HepG2 (cell line): ENCODE measurements around the gene MLYCD. TPM values are rescaled to one million over a fixed set of nuclear protein-coding genes. Genes with fewer than 3 reads are reported as not detected.

Experiments
- ATAC-seq: fragments of 200-7000 bp; cut with Tn5 transposase; 3 replicates; pipeline ENCODE4 v1.9.1; 2020; ENCODE audit warnings: mild to moderate bottlenecking, moderate library complexity
- BruUV-seq: library from RNA; stranded (reverse); fragments of 400-500 nt; replicated peaks from 2 replicates; lab custom pipeline; 2021; lab: Mats Ljungman, UMichigan
- CTCF ChIA-PET: fragments of 300-600 bp; formaldehyde crosslinking; extraction: SDS; loops from one replicate; lab custom pipeline; 2021; ENCODE audit warnings: low total read pairs, inconsistent platforms, low intra/inter-chr PET ratio; lab: Yijun Ruan, JAX
- POLR2A ChIA-PET: fragments of 350-600 bp; sonication (Branson Sonifier 250); formaldehyde crosslinking; loops from one replicate; lab custom pipeline; 2020; ENCODE audit warnings: antibody characterized with exemption, inconsistent platforms; lab: Yijun Ruan, JAX
- DNase-seq: peaks from one replicate; pipeline ENCODE4 v3.0.0-alpha.2; 2015; ENCODE audit warnings: low spot score
- FAIRE-seq: peaks from 3 replicates; lab custom pipeline; 2011; peaks lifted over from hg19 to GRCh38; lab: Jason Lieb, UNC
- H2AFZ ChIP-seq: one replicate; pipeline ENCODE4 v1.6.1; 2011; ENCODE audit warnings: low read length, inconsistent platforms
- H3K27ac ChIP-seq: fragments of 300-600 bp; 3 replicates; pipeline ENCODE4 v1.8.0; 2011; ENCODE audit warnings: mixed run types, mild to moderate bottlenecking, mixed read lengths, low read length, inconsistent platforms; ENCODE audit not compliant: insufficient read depth; ENCODE audit errors: extremely low read length
- H3K27me3 ChIP-seq, 2 experiments: fragments of 200-600 bp in 1 of 2; 2 replicates in 1 of 2; 3 replicates in 1 of 2; pipeline versions ENCODE4 v1.6.0 to v1.8.0; 2011; ENCODE audit warnings: low read length in 2 of 2, mild to moderate bottlenecking in 2 of 2, moderate library complexity in 2 of 2, inconsistent platforms in 1 of 2; ENCODE audit not compliant: insufficient read depth in 2 of 2, control insufficient read depth in 1 of 2
- H3K36me3 ChIP-seq, 2 experiments: fragments of 200-600 bp in 1 of 2; replicated peaks in 1 of 2; 2 replicates in 1 of 2; 3 replicates in 1 of 2; pipeline versions ENCODE4 v1.5.1 to v1.8.0; 2011; ENCODE audit warnings: low read length in 2 of 2, inconsistent platforms in 1 of 2; ENCODE audit not compliant: insufficient read depth in 2 of 2, control insufficient read depth in 1 of 2
- H3K4me1 ChIP-seq: 2 replicates; pipeline ENCODE4 v1.5.1; 2012; ENCODE audit warnings: low read length, inconsistent platforms; ENCODE audit not compliant: insufficient read depth
- H3K4me2 ChIP-seq: 2 replicates; pipeline ENCODE4 v1.6.0; 2011; ENCODE audit warnings: low read depth, low read length, inconsistent platforms
- H3K4me3 ChIP-seq, 3 experiments: fragments of 200-600 bp in 1 of 3; sonication (generic), shearing (Covaris generic) in 1 of 3; replicated peaks in 1 of 3; 2 replicates each; pipeline ENCODE4 v1.5.1; 2011 to 2016; ENCODE audit warnings: low read length in 3 of 3, inconsistent platforms in 2 of 3, low read depth in 2 of 3, mild to moderate bottlenecking in 2 of 3, control low read depth in 1 of 3, mixed read lengths in 1 of 3; ENCODE audit not compliant: insufficient read depth in 1 of 3
- H3K79me2 ChIP-seq: one replicate; pipeline ENCODE4 v1.6.1; 2011; ENCODE audit warnings: low read length, inconsistent platforms; ENCODE audit not compliant: insufficient read depth
- H3K9ac ChIP-seq: 2 replicates; pipeline ENCODE4 v1.6.0; 2011; ENCODE audit warnings: mild to moderate bottlenecking, low read depth, low read length, inconsistent platforms; ENCODE audit not compliant: insufficient read depth
- H3K9me3 ChIP-seq: 2 replicates; pipeline ENCODE4 v1.5.1; 2012; ENCODE audit warnings: mild to moderate bottlenecking, low read length
- H4K20me1 ChIP-seq: 2 replicates; pipeline ENCODE4 v1.6.0; 2011; ENCODE audit warnings: inconsistent platforms, mild to moderate bottlenecking, low read length, moderate library complexity; ENCODE audit not compliant: insufficient read depth
- ATM ChIP-seq: fragments of 450-650 bp; IDR thresholded peaks from 2 replicates; pipeline ENCODE4 v1.7.1; 2017; ENCODE audit warnings: mild to moderate bottlenecking, borderline replicate concordance
- CBX1 ChIP-seq: IDR thresholded peaks from one replicate; pipeline ENCODE4 v1.6.1; 2016; ENCODE audit warnings: antibody characterized with exemption, low read depth
- FIP1L1 ChIP-seq: fragments of 200-400 bp; formaldehyde crosslinking; IDR thresholded peaks from 2 replicates; pipeline ENCODE4 v1.6.1; 2018; ENCODE audit warnings: low read depth, mild to moderate bottlenecking, low read length, moderate library complexity, borderline replicate concordance; ENCODE audit not compliant: insufficient read depth
- GABPA ChIP-seq, 2 experiments: IDR thresholded peaks; 2 replicates each; pipeline ENCODE4 v1.6.1; 2011 to 2016; ENCODE audit warnings: low read depth in 2 of 2, low read length in 1 of 2, missing biosample characterization in 1 of 2, missing genetic modification characterization in 1 of 2
- GTF2F1 ChIP-seq: fragments of 150-350 bp; IDR thresholded peaks from 2 replicates; pipeline ENCODE4 v1.6.1; 2014; ENCODE audit warnings: low read length
- HNF4A ChIP-seq: sonication (generic); formaldehyde crosslinking; IDR thresholded peaks from 2 replicates; pipeline ENCODE4 v1.4.0; 2020; ENCODE audit warnings: missing genetic modification reagents
- HOXA5 ChIP-seq: sonication (generic); formaldehyde crosslinking; IDR thresholded peaks from 2 replicates; pipeline ENCODE4 v1.4.0; 2020; ENCODE audit warnings: missing genetic modification reagents
- IRX3 ChIP-seq: sonication (generic); formaldehyde crosslinking; IDR thresholded peaks from 2 replicates; pipeline ENCODE4 v1.8.1; 2023; ENCODE audit warnings: mild to moderate bottlenecking, low read depth, missing genetic modification reagents, borderline replicate concordance
- ISL2 ChIP-seq: sonication (generic); formaldehyde crosslinking; IDR thresholded peaks from 2 replicates; pipeline ENCODE4 v1.5.0; 2020; ENCODE audit warnings: missing genetic modification reagents
- JARID2 ChIP-seq: sonication (generic); formaldehyde crosslinking; IDR thresholded peaks from 2 replicates; pipeline ENCODE4 v1.8.1; 2023; ENCODE audit warnings: missing genetic modification reagents, inconsistent platforms; ENCODE audit not compliant: insufficient replicate concordance
- MTA3 ChIP-seq: sonication (generic); formaldehyde crosslinking; IDR thresholded peaks from 2 replicates; pipeline ENCODE4 v1.4.0; 2020; ENCODE audit warnings: missing genetic modification reagents
- MZF1 ChIP-seq: sonication (generic); formaldehyde crosslinking; IDR thresholded peaks from 2 replicates; pipeline ENCODE4 v1.8.1; 2023; ENCODE audit warnings: mild to moderate bottlenecking, missing genetic modification reagents, borderline replicate concordance
- NFYB ChIP-seq: sonication (generic); formaldehyde crosslinking; IDR thresholded peaks from 2 replicates; pipeline ENCODE4 v1.4.0; 2020; ENCODE audit warnings: missing genetic modification reagents
- ZNF205 ChIP-seq: IDR thresholded peaks from 2 replicates; pipeline ENCODE4 v1.6.1; 2018; ENCODE audit warnings: missing biosample characterization, missing genetic modification reagents
- ZNF230 ChIP-seq: sonication (generic); formaldehyde crosslinking; IDR thresholded peaks from 2 replicates; pipeline ENCODE4 v1.4.0; 2020; ENCODE audit warnings: mild to moderate bottlenecking, missing genetic modification reagents
- ZNF234 ChIP-seq: sonication (generic); formaldehyde crosslinking; conservative IDR thresholded peaks from 2 replicates; pipeline ENCODE4 v1.5.1; 2020; ENCODE audit warnings: mild to moderate bottlenecking, missing genetic modification reagents
- ZNF484 ChIP-seq: sonication (generic); formaldehyde crosslinking; IDR thresholded peaks from 2 replicates; pipeline ENCODE4 v1.5.1; 2020; ENCODE audit warnings: mild to moderate bottlenecking, low read depth, missing genetic modification reagents, borderline replicate concordance
- ZNF574 ChIP-seq: sonication (generic); formaldehyde crosslinking; IDR thresholded peaks from 2 replicates; pipeline ENCODE4 v1.4.0; 2020; ENCODE audit warnings: missing genetic modification reagents
- ZNF678 ChIP-seq: sonication (generic); formaldehyde crosslinking; IDR thresholded peaks from 2 replicates; pipeline ENCODE4 v1.4.0; 2020; ENCODE audit warnings: mild to moderate bottlenecking, missing genetic modification reagents
- WGBS: methylation state at CpG from one replicate; pipeline ENCODE4 v1.1.6; 2017; ENCODE audit warnings: low lambda C conversion rate; 5-methylcytosine and 5-hydroxymethylcytosine counted together
- in situ Hi-C: cut with HindIII; loops from 2 replicates; pipeline ENCODE4 v1.10.0; 2017; ENCODE audit warnings: low pct_unique_long_range_greater_than_20kb; ENCODE audit not compliant: extremely low pct_ligation_motif_present
- intact Hi-C: fragments of 100-400 bp; cut with micrococcal nuclease; formaldehyde crosslinking; loops from one replicate; pipeline ENCODE4 v1.10.0; 2022; ENCODE audit not compliant: unreplicated experiment
- polyA plus RNA-seq, 8 experiments: library from polyadenylated mRNA; depleted of rRNA in 3 of 8; stranded (reverse) in 7 of 8; unstranded in 1 of 8; fragments of >200 nt; fragmentation: Illumina TruSeq in 4 of 8; extraction: Trizol in 4 of 8; gene quantifications; 2 replicates each; pipeline versions ENCODE4 v1.2.1 to v1.2.3, GENCODE V29; 2011 to 2016; ENCODE audit warnings: low read depth in 4 of 8, missing spikeins in 1 of 8, mixed read lengths in 1 of 8; ENCODE audit not compliant: insufficient read depth in 1 of 8
- total RNA-seq, 5 experiments: library from RNA; depleted of rRNA; stranded (reverse); fragments of >200 nt; fragmentation: Illumina TruSeq; extraction: Trizol; gene quantifications; 2 replicates each; pipeline ENCODE4 v1.2.3, GENCODE V29; 2016; ENCODE audit warnings: low read depth in 1 of 5

The MLYCD gene
- total and polyA plus RNA-seq, 2 of the 13 experiments (the other 11 are each of a cell fraction or from before 2014, with no cell fraction given) = 1.8 to 4.0 TPM

DNA sequence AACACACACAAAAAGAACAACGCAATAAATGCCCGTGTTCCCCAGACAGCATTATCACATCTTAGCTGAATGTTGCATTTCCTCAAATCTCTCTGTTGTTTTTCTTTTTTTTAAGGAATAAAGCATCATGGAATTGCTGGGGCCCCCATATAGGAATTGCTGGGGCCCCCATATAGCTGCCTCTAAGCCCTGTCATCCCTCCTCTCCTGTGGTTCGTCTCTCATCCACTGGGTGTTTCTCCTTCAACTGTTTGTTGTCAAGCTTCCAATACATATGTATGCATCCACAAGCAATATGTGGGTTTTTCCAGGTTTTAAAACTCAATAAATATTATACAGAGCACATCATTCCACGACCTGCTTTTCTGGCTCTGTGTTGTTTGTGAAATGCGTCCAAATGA is 48.0 kb upstream of the MLYCD start:
- Histone ChIP-seq H4K20me1 (no peaks in the 10 kb centered on the region), H3K4me1 (peaks cover 11% of the 10 kb centered on the region), H3K4me3 (no peak overlapping the region), H2AFZ (no peak overlapping the region), H3K27ac (no peak overlapping the region), H3K4me2 (no peak overlapping the region), H3K27me3 (peaks cover 0 to 37% of the 10 kb centered on the region in 2 experiments; a peak in 3 of 5 replicates), H3K79me2 (no peaks in the 10 kb centered on the region), H3K9me3 (no peaks in the 10 kb centered on the region), H3K9ac (no peak overlapping the region), H3K36me3 (no peaks in the 10 kb centered on the region)
- intact Hi-C loops = no loop called here
- TF ChIP-seq IRX3 (CRISPR knock-in tag) (no peak), ZNF574 (CRISPR knock-in tag) (no peak), NFYB (CRISPR knock-in tag) (no peak)
- POLR2A ChIA-PET = interaction anchor here (1.1 kb wide), 1 partner anchor 43 kb away, joined by 3 read pairs; the partner anchor contains the start of gene HSBP1
- FAIRE-seq = no peak
- ATAC-seq = no peak
- no TSS peak for BruUV-seq
- in situ Hi-C loops = no loop called here
- no peak for DNase-seq
- CTCF ChIA-PET = no interaction called here
- WGBS = 54% methylated on average over 5 of the region's 5 CpGs

DNA sequence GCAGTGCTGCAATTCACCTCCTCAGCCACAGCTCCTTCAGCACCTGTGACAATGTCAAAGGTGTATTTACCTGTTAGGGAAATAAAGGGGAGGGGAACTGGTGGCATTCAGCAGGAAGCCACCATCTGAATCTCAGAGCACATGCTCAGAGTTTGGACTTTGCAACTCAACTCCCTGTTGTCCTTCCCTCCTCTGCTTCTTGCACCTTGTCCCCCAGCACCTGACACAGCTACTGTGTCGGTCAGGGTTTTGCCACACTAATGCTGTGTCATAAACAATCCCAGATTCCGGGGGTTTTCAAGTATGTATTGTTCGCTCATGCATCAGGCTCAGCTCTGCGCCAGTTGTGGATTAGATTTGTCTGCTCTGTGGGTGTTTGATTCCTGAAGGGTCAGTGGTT is 47.4 kb upstream of the MLYCD start:
- 44% methylated on average over 4 of the region's 4 CpGs for WGBS
- H3K27ac ChIP-seq = no peak overlapping the region
- in situ Hi-C loops = no loop called here
- peaks cover 0 to 40% of the 10 kb centered on the region in 2 experiments; a peak in 3 of 5 replicates for H3K27me3 ChIP-seq
- no peaks in the 10 kb centered on the region for H4K20me1 ChIP-seq
- no peak overlapping the region for H2AFZ ChIP-seq
- no peak overlapping the region for H3K9ac ChIP-seq
- no peaks in the 10 kb centered on the region for H3K79me2 ChIP-seq
- CTCF ChIA-PET = no interaction called here
- ATAC-seq (peak; percentile 46), DNase-seq (no peak), FAIRE-seq (no peak)
- H3K4me3 ChIP-seq = no peak overlapping the region
- peaks cover 11% of the 10 kb centered on the region for H3K4me1 ChIP-seq
- H3K9me3 ChIP-seq = no peaks in the 10 kb centered on the region
- H3K36me3 ChIP-seq = no peaks in the 10 kb centered on the region
- POLR2A ChIA-PET = no interaction called here
- no TSS peak for BruUV-seq
- intact Hi-C loops = no loop called here
- H3K4me2 ChIP-seq = peak overlapping the region; percentile 4; the same call in 1 of the 2 replicates
- TF ChIP-seq HNF4A (peak; percentile 87), ZNF205 (CRISPR knock-in tag) (no peak), MTA3 (CRISPR knock-in tag) (no peak), ZNF230 (no peak), ZNF234 (no peak), GABPA (IDR thresholded peaks at IDR 0.05; ENCODE audit: low read depth, low read length) (no peak), GABPA (CRISPR knock-in tag; IDR thresholded peaks at IDR 0.05; ENCODE audit: low read depth) (0 out of 2 replicates have a peak, but pooled peaks have one; percentile 28), MZF1 (CRISPR knock-in tag) (no peak), JARID2 (CRISPR knock-in tag) (no peak), ATM (no peak), FIP1L1 (no peak), ISL2 (CRISPR knock-in tag) (no peak), ZNF484 (CRISPR knock-in tag) (no peak), GTF2F1 (no peak), ZNF678 (no peak), HOXA5 (CRISPR knock-in tag) (no peak), CBX1 (no peak)
